GM18868 (cell line): ENCODE measurements around the gene JCAD.

Experiments
- ATAC-seq: cut with Tn5 transposase; IDR thresholded peaks from one replicate; pipeline ENCODE4 v1.9.1; 2021; ENCODE audit warnings: mild to moderate bottlenecking, moderate library complexity; ENCODE audit not compliant: unreplicated experiment

JCAD gene

DNA sequence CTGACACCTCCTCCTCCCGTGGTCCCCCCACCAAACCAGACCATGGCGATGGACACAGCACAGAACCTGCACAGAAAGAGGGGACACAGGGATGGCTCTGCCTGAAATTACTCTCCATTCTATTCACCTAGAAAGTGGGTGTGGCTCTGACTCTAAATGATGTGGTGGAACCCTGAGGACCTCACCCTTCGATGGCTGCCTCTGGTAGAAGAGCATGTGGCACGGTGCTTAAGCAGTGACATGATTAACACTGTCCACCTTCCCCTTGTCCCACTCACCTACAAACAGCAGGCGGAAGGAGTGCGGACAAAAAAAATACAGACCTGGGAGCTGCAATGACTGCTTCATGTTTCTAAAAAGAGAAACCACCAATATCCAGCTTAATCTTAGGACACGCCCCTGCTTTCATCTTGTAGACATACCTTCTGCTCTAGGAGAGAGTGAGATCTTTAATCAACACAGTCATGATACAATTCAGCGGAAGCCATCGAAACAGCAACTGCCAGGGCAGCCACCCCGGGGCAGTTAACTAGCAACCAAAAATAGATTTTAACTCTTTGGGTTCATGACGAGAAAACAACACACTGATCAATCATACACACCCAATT, 11.4 kb downstream of the JCAD start:
- ATAC-seq = no peak

DNA sequence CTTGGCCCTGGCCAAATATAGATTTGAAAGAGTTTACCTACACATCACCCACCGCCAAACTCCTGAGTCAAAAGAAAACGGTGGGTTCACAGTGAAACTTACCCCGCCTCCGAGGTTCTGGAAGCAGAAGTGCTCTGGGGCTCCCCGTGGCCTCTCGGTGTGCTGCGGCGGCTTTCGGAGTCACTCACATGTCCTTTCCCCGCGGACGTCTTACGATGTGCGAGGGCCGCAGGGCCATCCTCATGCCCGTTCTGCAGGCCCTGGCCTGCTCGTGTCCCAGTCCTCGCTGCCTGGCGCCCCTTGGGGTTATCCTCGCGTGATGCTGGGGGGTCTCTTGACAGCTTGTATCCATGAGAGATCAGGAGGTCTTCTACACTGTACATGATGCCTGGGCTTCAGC, 12.0 kb downstream of the JCAD start:
- no peak for ATAC-seq

- no peak for ATAC-seq
Observed at GRCh38 chr10:30046476-30046875, 12.9 kb downstream of the JCAD start.

DNA sequence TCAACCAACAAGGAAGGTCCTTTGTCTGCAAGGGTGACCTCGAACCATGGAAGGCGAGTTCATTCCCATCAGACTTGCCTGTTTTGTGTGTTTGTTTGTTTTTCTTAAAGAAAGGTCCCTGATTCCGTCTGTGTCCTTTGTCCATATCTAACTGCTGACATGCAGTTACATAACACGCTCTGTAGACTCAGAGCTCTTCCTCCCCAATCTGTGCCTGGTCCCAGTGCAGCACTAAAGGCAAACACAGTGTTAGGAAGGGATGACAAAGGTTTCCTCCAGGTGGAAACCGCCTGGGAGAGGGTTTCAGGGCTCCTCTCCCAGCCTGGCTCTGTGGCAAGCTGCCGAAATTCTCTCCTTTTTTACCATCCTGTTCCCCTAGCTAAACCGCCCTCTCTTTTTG, 13.4 kb downstream of the JCAD start:
- ATAC-seq = no peak

DNA sequence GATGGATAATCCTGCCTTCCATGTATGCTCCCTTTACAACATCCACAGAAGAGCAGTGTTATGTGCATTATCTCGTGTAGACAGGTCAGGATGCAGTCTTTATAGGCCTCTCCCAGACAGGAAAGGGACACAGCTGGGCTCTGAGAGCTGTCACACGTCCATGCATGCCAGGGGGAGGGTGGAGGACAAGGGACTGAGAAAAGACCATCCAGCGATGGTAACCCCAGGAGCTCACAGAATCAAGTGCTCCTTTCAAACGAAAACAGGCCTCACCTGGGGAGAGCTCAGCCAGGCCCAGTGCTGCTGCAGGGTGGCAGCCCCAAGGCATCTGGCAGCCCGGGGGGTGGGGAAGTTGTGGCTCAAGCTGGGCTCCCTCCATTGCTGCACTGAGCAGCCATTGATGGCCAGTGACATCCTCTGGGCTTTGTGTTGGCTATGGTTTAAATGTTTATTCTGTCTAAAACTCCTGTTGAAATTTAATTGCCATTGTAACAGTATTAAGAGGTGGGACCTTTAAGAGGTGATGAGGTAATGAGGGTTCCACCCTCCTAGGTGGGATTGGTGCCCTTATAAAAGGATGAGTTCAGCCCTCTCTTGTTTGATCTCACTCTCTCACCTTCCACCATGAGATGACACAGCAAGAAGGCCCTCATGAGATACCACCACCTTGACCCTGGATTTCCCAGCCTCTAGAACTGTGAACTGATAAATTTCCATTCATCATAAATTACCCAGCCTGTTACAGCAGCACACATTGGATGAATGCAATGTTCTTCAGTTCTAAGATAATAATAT, 15.7 kb downstream of the JCAD start:
- no peak for ATAC-seq

DNA sequence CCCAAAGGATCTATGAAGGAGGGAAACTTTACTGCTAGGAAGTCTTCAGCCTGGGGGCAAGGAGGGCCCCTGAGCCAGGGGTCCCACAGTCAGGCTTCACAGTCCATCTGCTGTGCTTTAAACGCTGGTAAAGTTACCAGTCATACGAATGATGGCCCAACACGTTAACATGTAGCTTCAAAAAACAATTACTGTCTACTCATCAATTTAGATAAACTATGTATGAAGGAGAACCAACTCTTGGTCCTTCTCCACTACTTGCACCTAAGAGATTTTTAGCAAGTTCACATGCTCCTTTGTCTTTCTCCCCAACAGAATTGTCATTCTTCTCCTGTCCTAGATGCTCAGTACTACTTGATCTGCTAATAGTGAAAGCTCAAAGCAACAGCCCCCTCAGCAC, 16.6 kb downstream of the JCAD start:
- no peak for ATAC-seq

- ATAC-seq = no peak
Observed at GRCh38 chr10:30041196-30042105, 17.9 kb downstream of the JCAD start.

DNA sequence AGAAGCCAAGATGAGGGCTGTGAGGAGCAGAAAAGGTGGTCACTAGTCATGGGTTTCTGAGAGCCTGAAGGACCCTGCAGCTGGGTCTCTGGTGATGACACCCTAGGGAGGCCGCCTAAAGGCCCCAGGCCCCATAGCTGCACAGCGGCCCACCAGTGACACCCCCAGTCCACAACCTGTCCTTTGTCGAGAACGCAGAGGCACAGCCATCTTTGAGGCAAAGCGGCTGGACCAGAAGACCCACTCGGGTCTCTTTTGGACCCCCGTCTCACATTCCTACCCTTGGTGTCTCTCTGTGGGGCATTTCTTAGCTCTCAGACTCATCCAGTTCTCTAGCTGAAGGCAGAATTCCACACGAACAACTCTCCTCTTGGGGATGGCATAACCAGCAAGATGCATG, 18.8 kb downstream of the JCAD start:
- ATAC-seq = no peak

GRCh38 chr10:30039988-30040387, 19.4 kb downstream of the JCAD start:
- no peak for ATAC-seq

- no peak for ATAC-seq
Observed at GRCh38 chr10:30039567-30039966, 19.8 kb downstream of the JCAD start.

GRCh38 chr10:30038781-30039536, 20.4 kb downstream of the JCAD start:
- no peak for ATAC-seq

DNA sequence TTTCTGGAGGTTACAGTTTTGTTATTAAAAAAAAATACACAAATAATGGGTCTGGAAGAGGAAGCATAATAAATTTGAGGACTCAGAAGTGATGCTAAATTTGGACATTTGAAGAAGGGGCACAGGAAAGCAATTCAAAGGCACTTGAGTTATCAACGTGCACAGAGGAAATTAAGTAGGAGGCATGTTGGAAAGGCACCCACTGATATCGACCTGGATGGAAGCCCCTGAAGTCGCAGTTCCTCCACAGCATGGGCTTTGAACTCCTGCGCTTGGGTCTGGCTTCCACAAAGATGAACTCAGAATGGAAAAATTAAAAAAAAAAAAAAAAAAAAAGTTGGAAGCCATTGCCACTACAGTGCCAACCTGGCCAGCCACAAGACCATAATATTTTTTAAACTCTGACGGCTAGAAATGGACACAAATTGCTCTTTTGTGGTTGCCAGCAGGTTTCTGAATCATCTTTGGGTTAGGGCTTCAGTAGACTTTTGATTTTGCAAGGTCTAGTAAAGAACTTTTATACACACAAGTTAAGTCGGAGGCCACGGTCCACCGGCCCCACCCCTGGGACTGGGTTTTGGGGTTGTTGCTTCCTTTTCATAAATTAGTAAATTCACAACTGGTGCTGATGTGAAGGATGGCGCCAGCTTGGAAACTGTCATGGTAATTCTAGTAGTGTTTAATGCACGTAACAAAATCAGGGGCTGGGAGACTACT, 21.6 kb downstream of the JCAD start:
- ATAC-seq = no peak

DNA sequence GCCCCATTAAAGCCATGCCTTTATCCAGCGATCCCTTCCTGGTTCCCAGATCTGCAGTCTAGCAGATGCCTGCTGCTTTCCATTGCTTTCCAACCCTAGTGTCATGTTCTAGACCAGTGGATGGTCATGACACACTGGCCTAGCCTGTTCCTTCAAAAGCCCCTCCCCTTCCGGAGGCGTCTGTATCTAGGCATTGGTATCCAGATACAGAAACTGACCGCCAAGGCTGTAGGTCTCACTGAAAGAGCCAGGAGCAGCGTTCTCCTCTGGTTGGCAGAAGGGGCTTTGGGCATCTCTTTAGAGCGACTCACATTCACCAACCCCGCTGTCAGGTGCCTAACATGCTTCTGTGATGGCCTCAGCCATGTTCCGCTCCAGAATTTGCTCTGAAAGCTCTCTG, 22.6 kb downstream of the JCAD start:
- no peak for ATAC-seq

DNA sequence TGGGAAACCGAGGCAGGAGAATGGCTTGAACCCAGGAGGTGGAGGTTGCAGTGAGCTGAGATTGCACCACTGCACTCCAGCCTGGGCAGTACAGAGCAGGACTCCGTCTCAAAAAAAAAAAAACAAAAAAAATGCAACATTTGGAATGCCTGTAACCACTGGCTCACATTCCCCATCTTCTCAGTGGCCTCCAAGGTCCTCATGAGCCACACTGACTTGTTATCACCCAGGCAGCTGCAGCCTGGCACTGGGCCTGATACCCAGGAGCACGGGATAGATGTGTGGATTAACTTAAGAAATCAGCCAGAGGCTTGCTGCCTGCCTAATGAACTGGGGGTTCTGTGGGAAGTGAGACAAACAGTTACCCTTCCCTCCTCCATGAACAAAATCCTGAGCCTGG, 23.0 kb downstream of the JCAD start:
- ATAC-seq = no peak

GRCh38 chr10:30034433-30035137, 24.8 kb downstream of the JCAD start:
- ATAC-seq = peak; percentile 79

DNA sequence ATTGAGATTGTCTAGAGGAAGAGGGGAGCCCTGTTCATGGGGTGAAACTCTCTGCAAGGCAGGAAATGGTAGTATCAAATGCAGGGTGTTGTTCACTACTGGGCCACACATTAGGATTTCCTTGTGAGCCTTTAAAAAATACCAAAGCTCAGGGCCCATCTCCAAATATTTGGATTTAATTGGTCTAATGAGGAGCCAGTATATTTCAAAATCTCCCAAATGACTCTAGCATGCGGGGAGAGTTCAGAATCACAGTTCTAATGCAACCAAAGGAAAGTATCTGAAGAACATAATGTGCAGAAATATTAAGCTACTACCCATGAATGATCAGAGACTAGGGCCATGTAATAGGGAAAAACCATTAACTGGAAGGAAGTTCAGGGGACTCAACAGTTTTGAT, 27.3 kb downstream of the JCAD start:
- ATAC-seq = no peak

DNA sequence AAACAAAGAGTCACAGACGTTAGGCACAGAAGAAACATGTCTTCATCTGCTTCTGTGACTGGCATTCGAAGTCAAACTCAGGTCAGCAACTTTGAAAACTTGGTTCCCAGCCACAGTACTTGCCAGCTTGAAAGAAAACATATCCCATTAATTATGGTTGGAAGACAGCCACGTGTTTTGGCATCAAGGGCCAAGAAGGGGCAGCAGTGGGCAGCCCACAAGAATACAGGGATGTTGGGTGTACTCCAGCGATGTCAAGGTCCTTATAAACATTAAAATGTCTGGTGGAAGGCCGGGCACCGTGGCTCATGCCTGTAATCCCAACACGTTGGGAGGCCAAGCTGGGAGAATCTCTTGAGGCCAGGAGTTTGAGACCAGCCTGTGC, 29.5 kb downstream of the JCAD start:
- no peak for ATAC-seq

- no peak for ATAC-seq
Observed at GRCh38 chr10:30029164-30029871, 30.1 kb downstream of the JCAD start.

DNA sequence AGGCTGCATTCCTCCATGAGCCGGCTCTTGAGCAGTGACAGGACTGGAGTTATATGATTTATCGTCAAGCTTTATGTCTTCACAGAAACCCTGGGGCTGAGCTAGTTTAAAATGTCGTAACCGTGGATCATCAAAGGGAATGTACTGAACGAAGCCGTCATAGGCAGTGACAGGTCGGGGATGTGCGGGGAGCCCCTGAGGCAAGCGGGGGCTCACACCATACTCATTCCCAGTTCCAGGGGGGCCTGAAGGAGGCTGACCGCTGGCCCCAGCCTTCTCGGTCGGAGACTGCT, 30.7 kb downstream of the JCAD start:
- no peak for ATAC-seq
